ENCODE data around the gene FCAMR. TPM values are rescaled to one million over a fixed set of nuclear protein-coding genes. Genes with fewer than 3 reads are reported as not detected.

The FCAMR gene
- total RNA-seq, 4 donors from 2014 or later: 0.85 to 1.5 (median 0.88) TPM; not detected in 1

- peak; percentile 20 to 80 for TF ChIP-seq POLR2A (IDR thresholded peaks at IDR 0.05)
- TF ChIP-seq, protein P1, sequence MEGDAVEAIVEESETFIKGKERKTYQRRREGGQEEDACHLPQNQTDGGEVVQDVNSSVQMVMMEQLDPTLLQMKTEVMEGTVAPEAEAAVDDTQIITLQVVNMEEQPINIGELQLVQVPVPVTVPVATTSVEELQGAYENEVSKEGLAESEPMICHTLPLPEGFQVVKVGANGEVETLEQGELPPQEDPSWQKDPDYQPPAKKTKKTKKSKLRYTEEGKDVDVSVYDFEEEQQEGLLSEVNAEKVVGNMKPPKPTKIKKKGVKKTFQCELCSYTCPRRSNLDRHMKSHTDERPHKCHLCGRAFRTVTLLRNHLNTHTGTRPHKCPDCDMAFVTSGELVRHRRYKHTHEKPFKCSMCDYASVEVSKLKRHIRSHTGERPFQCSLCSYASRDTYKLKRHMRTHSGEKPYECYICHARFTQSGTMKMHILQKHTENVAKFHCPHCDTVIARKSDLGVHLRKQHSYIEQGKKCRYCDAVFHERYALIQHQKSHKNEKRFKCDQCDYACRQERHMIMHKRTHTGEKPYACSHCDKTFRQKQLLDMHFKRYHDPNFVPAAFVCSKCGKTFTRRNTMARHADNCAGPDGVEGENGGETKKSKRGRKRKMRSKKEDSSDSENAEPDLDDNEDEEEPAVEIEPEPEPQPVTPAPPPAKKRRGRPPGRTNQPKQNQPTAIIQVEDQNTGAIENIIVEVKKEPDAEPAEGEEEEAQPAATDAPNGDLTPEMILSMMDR (IDR thresholded peaks at IDR 0.05): no peak
- no peaks in the 10 kb centered on the region for H3K36me3 ChIP-seq
- H3K27ac ChIP-seq: peak within 1 kb of the TSS in 3 of 4 donors; percentile 44 to 68 (median 46)
- H3K27me3 ChIP-seq: no peaks in the 10 kb centered on the region
- peak in 2 of 3 donors; percentile 70 to 82 for DNase-seq
- H3K4me3 ChIP-seq: peak within 1 kb of the TSS in 3 of 4 donors; percentile 26 to 51 (median 49)
- H3K9me3 ChIP-seq: no peaks in the 10 kb centered on the region
- peaks cover 0 to 22% (median 3%) of the 10 kb centered on the region in 4 donors for H3K4me1 ChIP-seq
Measured at GRCh38 chr1:206946261-206946660, 24.0 kb downstream of the FCAMR start, which contains the start of gene PIGR. Gene PIGR, minus strand, starts transcription at chr1:206946466. Its CDS starts 5,935 bp downstream, at chr1:206940531.

DNA sequence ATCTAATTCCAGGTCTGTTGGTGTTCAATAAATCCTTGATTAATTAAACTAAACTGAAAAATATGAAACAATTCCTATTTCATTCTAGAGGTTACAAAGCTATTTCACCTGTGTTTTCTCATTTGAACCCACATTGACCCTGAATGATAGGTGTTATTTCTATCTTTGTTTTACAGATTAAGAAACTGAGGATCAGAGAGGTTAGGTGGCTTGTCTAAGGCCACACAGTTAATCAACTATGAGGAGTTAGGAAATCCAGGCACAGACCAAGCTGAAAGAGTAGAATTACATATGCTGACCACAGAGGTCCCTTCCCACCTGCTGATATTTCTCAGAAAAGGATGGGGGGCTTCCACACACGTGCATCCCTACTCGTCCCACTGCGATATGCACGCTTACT, 24.5 kb downstream of the FCAMR start:
- no peak for DNase-seq
- H3K27me3 ChIP-seq: no peaks in the 10 kb centered on the region
- H3K9me3 ChIP-seq: no peaks in the 10 kb centered on the region
- peak overlapping the region in 3 of 4 donors; percentile 26 to 51 (median 49) for H3K4me3 ChIP-seq
- peak overlapping the region in 3 of 4 donors; percentile 31 to 68 (median 44) for H3K27ac ChIP-seq
- peaks cover 0 to 26% (median 5%) of the 10 kb centered on the region in 4 donors for H3K4me1 ChIP-seq
- no peaks in the 10 kb centered on the region for H3K36me3 ChIP-seq
- TF ChIP-seq POLR2A (IDR thresholded peaks at IDR 0.05): no peak

DNA sequence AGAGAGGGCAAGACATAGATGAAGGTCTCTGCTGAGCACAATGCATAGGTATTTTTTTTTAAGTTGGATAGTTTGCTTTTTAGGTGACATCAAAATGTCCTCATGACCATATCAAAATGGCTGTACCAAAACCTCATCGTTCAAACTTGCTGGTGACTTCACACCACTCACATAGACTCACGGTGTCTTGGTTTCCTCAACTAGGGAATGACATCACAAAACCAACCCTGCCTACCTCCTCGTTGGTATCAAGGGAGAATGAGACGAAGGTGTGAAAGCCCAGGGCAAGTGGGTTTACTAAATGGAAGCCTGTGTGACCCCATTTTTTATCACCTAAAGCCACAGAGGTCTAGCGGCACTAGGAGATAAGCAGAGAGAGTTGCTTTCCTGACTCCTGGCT, 25.6 kb downstream of the FCAMR start:
- peak overlapping the region in 3 of 4 donors; percentile 26 to 51 (median 49) for H3K4me3 ChIP-seq
- peak overlapping the region in 3 of 4 donors; percentile 26 to 68 (median 44) for H3K27ac ChIP-seq
- no peak for DNase-seq
- H3K9me3 ChIP-seq: no peaks in the 10 kb centered on the region
- TF ChIP-seq, protein P1 (IDR thresholded peaks at IDR 0.05): no peak
- TF ChIP-seq POLR2A (IDR thresholded peaks at IDR 0.05): no peak
- H3K4me1 ChIP-seq: peaks cover 0 to 32% (median 7%) of the 10 kb centered on the region in 4 donors
- no peaks in the 10 kb centered on the region for H3K27me3 ChIP-seq
- no peaks in the 10 kb centered on the region for H3K36me3 ChIP-seq

DNA sequence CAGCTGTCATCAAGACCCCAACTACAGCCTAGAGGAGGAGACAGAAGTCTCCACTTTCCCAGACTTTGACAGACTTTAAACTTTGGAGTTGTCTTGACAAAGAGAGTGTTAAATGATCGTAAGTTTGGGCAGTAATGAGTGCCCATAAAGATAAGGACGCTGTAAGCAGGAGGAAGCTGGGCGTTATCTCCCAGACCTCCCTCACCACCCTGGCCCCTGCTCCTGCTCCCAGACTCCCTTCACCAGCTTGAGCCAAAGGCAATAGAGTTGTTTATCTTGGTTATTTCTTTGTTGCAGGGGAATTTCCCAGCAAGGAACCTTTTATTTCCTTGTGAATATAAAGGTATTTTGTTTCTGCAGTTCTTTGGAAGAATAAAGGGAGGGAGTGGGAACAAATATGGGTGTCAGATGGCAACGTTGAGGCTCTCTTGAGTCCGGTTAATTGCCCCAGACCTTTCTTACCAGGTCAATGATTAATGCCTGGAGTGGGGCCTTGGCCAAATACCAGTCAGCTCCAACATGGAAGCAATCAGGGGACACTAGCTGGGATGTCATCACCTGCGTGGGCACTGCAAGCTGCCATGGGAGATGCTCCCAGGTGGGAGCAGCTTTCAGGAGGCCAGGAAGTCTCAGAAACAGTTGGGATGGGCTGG, 28.4 kb downstream of the FCAMR start:
- H3K9me3 ChIP-seq: no peaks in the 10 kb centered on the region
- peak in 2 of 3 donors; percentile 72 to 79 for DNase-seq
- no peak overlapping the region for H3K4me3 ChIP-seq
- no peaks in the 10 kb centered on the region for H3K36me3 ChIP-seq
- TF ChIP-seq, protein P1 (IDR thresholded peaks at IDR 0.05): no peak
- no peak for TF ChIP-seq POLR2A (IDR thresholded peaks at IDR 0.05)
- H3K4me1 ChIP-seq: peaks cover 0 to 34% (median 5%) of the 10 kb centered on the region in 4 donors
- H3K27me3 ChIP-seq: no peaks in the 10 kb centered on the region
- peak overlapping the region in 2 of 4 donors; percentile 49 to 69 for H3K27ac ChIP-seq

- Histone ChIP-seq H3K9me3 (no peaks in the 10 kb centered on the region), H3K4me3 (no peak overlapping the region), H3K27ac (peak overlapping the region in 1 of 4 donors; percentile 20), H3K36me3 (peaks cover 0 to 4% (median 0%) of the 10 kb centered on the region in 3 donors), H3K4me1 (peaks cover 0 to 34% (median 4%) of the 10 kb centered on the region in 4 donors), H3K27me3 (no peaks in the 10 kb centered on the region)
- TF ChIP-seq POLR2A (IDR thresholded peaks at IDR 0.05): no peak
- TF ChIP-seq, protein P1 (IDR thresholded peaks at IDR 0.05): no peak
- DNase-seq: no peak
Measured at GRCh38 chr1:206940588-206940936, 29.7 kb downstream of the FCAMR start.

Measured in Peyer's patch (tissue), 4 donors.